Stimulated activated CD8-positive, alpha-beta memory T cell treated with anti-CD3 and anti-CD28 coated beads, Interleukin-12 subunit alpha, Interleukin-12 subunit beta, amount 100 ng/mL, for 4 hours (primary cell): ENCODE data around the gene SLC35F1.

Experiments
- DNase-seq: peaks from one replicate; pipeline ENCODE4 v3.0.0-alpha.2; 2020; ENCODE audit warnings: low read depth

SLC35F1 gene

GRCh38 chr6:118277631-118278030 lies 370.6 kb downstream of the SLC35F1 start:
- no peak for DNase-seq

GRCh38 chr6:118280210-118280609 lies 373.1 kb downstream of the SLC35F1 start:
- DNase-seq: no peak

GRCh38 chr6:118281291-118281690 lies 374.2 kb downstream of the SLC35F1 start:
- DNase-seq: no peak

- DNase-seq: no peak
These were observed 376.7 kb downstream of the SLC35F1 start for GRCh38 chr6:118283766-118284165.

GRCh38 chr6:118284736-118285360 lies 377.8 kb downstream of the SLC35F1 start:
- DNase-seq: no peak

- DNase-seq: no peak
These were observed 378.7 kb downstream of the SLC35F1 start for GRCh38 chr6:118285791-118286190.

GRCh38 chr6:118288355-118289124 lies 381.5 kb downstream of the SLC35F1 start:
- DNase-seq: no peak

GRCh38 chr6:118292558-118292957 lies 385.5 kb downstream of the SLC35F1 start:
- no peak for DNase-seq

- DNase-seq: no peak
These were observed 387.8 kb downstream of the SLC35F1 start for GRCh38 chr6:118294906-118295305.

GRCh38 chr6:118295336-118295735 lies 388.3 kb downstream of the SLC35F1 start:
- DNase-seq: no peak

- DNase-seq: no peak
These were observed 389.3 kb downstream of the SLC35F1 start for GRCh38 chr6:118296129-118296901.

- no peak for DNase-seq
These were observed 390.8 kb downstream of the SLC35F1 start for GRCh38 chr6:118297821-118298220.

- DNase-seq: no peak
These were observed 391.7 kb downstream of the SLC35F1 start for GRCh38 chr6:118298476-118299427.

GRCh38 chr6:118299457-118299856 lies 392.4 kb downstream of the SLC35F1 start:
- DNase-seq: no peak

- no peak for DNase-seq
These were observed 397.3 kb downstream of the SLC35F1 start for GRCh38 chr6:118304321-118304720.

- no peak for DNase-seq
These were observed 398.0 kb downstream of the SLC35F1 start for GRCh38 chr6:118305081-118305480.

- no peak for DNase-seq
These were observed 399.6 kb downstream of the SLC35F1 start for GRCh38 chr6:118306392-118307238.

- DNase-seq: no peak
These were observed 400.5 kb downstream of the SLC35F1 start for GRCh38 chr6:118307581-118307980.

- no peak for DNase-seq
These were observed 402.5 kb downstream of the SLC35F1 start for GRCh38 chr6:118309337-118310093.

GRCh38 chr6:118313208-118313607 lies 406.1 kb downstream of the SLC35F1 start:
- no peak for DNase-seq
